Hematopoietic multipotent progenitor cell treated with erythropoietin and hydrocortisone succinate and interleukin-3 and kit ligand, for 4 days (in vitro differentiated cells): ENCODE results near the gene NRIP1.

Experiments used
- DNase-seq: peaks from one replicate; pipeline ENCODE4 v3.0.0-alpha.2; 2015

NRIP1 gene

DNA sequence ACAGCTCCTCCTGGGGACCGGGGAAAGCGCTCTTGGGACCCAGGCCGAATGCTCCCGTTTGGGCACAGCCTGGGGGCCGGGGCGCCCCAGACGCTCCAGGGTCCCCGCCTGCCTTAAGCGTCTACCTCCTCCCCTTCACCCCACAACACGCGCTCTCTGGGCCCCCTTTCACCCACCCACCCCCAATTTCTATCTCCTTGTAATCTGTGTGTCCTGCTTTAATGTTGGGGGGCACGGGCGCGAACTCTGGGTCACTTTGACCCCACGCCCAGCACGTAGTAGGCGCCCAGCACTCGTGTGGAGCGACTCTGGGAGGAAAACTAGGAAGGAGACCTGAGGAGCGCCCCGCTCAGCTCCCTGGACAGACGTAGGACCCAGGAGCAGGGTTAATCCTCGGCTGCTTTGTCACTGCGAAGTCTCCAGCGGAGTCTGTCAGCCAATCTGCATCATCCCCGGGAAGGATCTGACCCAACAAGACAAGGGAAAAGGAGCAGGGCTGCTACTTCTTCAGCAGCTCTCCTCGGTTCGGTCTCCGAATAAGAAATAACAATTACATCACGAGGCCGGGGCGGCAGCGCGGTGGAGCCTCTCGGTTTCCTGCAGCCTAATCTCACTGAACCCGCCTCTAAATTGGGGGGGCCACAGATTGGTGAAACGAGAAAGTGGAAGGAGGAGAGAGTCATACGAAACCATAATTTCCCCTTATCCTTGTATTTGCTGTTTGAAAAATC, 757 bp upstream of the NRIP1 start:
- DNase-seq, result peak; percentile 94

DNA sequence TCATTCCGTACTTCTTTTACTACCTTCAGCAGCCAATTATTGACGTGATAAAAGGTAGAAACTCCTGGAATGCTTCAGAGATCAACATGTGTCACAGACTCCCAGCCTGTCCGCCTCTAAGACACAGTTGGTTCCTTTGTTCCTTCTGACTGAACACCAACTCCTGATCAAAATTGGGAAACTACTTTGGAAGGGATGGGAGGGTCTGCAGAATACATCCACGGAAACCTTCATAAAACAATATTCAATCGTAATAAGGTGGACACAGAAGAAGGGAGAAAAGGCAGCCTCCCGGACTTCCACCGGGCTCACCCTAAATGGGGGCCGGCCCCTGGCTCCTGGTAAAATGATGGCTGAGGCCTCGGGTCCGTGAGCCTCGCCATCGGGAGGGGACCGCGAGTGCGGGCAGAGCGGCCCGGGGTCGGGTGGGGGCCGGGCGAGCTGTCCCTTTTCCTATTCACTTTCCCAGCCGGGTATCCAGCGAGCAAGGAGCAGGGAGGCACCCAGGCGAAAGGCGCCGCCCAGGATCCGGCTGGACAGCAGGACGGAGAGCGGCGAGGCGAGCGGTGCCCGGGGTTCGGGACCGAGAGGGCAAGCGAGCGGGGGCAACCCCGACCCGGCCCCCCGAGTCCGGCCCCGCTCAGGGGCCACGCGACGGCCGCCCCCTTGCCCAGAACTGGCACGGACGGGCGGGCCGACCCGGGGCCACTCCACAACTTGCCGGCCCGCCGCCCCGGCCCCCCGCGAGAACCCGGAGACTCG, 805 bp downstream of the NRIP1 start:
- no peak for DNase-seq

DNA sequence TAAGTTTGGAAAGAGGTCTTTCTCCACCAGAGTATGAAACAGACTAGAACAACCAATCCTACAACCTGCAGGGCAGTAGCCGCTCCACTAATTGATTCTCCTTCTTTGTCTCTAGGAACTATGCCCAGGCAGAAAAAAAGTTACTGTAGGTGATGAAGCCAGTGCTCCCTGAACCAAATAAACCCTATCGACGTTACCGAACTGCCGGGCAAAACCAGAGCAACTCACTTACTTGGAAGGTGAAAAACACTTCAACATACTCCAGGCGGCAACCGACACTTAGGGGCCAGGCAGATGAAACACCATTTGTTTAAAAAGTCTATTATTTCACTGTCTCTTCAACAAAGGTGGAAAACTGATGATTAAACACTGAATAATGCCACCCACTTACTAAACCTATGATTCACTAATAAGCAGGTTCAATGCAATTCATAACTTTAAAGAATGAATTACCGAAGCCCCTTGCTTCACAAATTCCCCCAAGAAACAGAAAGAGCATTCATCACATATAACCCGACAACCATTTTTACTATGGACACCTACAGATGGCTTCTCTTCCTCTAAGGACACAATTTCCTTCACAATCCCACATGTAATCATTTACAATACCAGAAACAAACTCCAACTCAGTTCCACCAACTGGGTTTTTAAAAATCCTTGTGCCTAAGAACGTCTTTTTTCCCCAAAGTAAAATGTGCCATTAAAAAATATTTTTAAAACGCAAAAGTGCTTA, 1.6 kb downstream of the NRIP1 start:
- peak; percentile 60 for DNase-seq

DNA sequence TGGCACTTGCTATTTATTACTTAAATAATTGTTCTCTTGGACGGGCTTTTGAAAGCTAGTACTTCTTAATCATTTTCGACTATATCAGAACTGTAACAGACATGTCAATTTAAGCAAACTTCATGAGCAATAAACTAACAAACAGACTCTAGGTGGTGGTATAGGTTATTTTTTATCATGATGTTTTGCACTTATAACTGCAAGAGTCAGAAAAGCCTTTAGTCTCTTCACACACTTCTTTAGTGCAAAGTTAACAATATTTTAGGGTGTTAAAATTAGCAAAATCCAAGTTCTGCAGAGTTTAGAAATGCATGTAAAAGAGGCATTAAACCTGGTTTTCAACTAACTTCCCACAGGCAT, 2.2 kb downstream of the NRIP1 start:
- peak; percentile 80 for DNase-seq

- DNase-seq, result peak; percentile 73
Observed at GRCh38 chr21:15061747-15062605, 2.8 kb downstream of the NRIP1 start.

DNA sequence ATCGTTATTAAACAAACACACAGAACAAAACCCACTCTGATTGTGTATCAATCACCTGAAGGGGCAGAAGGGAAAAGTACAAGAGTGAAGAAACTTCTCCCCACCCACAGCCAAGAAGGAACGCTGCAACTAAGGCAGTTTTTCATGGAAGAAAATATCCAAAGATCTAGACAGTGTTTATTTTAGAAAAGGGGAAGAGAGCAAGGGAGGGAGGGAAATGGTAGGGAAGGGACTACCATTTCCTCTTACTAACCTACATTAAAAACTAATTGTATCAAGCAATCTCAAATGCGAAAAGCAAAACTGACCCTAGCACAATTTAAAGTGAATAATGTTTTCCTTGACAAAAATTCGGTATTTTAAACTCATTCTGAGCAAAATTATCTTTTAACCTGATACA, 3.5 kb downstream of the NRIP1 start:
- no peak for DNase-seq

DNA sequence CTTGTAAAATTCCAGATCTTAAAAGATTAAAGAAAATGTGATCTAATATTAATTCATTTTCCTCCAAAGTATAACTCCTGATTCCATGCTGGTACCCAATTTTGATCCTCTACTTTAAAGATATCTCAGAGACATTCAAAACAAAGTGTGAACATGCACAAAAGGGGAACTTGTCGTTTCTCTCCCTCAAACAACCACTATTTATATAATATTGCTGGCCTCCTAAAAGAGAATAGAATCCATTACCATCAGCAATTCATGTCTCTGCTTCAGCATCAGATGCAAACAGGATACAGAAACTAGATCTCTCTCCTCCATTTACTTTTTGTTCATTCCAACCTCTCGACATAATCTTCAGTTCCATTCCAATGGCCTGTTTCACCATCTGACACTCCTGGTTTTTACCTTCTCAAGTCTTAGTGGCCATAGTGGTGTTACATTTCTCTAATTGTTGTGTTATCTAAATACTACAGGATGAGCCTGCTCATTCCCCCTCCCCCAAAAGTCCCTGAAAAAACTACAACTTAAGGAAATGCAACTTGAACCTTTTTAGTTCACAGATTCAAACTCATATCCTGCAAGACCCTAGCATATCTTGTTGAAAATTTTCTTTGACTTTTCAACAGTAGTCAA, 4.1 kb downstream of the NRIP1 start:
- DNase-seq, result peak; percentile 64

- no peak for DNase-seq
Observed at GRCh38 chr21:15059397-15059796, 5.4 kb downstream of the NRIP1 start.

DNA sequence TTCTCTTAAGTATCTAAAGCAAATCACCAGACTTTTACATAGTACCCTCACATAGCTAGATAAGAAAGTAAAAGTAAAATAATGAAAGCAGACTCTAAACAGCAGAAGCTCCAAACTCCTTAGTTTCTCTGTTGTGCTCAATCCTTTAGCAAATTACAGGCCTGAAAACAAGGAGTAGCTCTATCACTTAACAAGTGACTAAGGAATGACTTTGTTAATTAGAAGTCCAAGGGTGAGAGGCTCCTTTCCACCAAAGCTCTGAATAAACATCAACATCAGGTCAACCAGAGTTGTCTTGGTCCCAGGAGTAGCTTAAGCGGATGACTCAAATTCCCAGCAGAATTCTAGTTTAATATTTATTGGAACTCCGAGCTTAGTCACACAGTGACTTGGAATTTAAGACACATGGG, 5.9 kb downstream of the NRIP1 start:
- DNase-seq, result no peak

DNA sequence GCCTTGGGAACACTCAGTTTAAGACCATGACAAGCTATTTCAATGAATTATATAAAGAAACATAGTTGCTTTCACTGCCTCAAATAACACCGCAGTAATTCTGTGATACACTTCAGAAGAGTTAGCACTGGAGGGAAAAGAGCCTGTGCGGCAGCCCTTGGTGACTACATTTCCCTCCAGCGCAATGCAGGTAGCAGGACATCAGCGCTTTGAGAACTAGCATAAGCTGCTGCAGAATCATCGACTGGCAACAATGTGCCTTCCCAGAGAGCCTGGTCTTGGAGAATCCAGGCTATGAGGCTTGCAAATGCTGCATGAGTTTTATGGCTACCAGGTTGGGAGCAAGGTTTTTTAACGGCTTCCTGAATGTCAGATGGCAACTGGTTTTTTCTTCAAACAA, 7.5 kb downstream of the NRIP1 start:
- DNase-seq, result peak; percentile 50

DNA sequence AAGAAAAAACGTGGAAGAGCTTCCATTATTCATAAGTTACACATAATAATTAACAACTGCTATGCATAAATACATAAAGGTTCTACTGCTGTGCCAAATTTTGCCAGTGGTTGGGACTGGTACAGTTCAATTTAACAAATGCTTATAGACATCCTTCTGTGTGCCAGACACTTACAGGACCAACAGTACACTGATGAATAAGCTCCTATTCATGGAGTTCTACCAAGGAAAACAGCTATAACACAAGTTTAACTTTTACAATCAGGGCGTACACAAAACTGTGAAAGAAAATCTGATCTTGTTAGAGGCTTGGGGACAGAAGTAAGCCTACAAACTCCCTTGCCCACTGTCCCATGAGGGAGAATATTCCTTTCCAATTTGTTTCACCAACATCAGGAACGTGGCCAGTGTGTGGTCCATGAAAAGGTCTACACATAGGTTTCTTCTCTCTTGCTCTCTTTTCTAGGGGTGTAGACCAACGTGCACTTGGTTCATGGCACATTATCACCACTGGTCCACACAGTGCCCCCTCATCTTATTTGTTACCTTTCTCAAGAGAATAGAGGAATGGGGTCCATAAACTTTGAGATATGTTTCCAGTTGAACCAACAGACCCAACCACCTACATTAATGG, 10.1 kb downstream of the NRIP1 start:
- no peak for DNase-seq

DNA sequence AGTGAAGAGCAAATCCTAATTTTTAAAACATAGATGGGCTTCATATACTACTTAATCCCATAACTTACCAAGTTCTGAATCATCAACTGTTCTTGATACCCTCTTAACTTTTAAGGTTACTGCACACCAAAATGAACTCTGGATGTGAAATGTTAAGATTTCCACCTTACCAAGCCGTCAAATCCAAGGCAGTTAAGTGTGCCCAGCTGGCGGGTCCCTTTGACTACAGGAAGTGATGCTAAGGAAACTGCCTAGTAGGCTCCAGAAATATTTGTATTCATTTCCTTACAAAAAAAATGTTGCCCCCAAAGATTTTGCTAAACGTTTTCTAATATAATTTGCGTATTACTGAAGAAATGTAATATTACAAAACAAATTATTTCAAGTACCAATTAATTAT, 10.7 kb downstream of the NRIP1 start:
- DNase-seq, result peak; percentile 65

- DNase-seq, result no peak
Observed at GRCh38 chr21:15053500-15053899, 11.3 kb downstream of the NRIP1 start.

DNA sequence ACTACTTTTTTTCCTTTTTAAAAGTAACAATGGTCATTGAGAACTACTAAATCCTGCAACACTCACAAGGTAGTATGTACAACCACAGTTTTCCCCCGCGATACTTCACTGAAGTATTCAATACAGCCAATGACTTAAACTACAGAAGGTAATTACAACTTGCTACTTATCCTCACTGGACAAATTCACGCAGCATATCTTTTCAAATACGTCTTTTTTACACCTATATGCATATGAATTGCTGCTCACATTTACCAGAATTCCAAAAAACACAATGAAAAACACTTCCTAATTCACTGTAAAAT, 12.4 kb downstream of the NRIP1 start:
- DNase-seq, result no peak

- peak; percentile 51 for DNase-seq
Observed at GRCh38 chr21:15051644-15052458, 12.9 kb downstream of the NRIP1 start.

DNA sequence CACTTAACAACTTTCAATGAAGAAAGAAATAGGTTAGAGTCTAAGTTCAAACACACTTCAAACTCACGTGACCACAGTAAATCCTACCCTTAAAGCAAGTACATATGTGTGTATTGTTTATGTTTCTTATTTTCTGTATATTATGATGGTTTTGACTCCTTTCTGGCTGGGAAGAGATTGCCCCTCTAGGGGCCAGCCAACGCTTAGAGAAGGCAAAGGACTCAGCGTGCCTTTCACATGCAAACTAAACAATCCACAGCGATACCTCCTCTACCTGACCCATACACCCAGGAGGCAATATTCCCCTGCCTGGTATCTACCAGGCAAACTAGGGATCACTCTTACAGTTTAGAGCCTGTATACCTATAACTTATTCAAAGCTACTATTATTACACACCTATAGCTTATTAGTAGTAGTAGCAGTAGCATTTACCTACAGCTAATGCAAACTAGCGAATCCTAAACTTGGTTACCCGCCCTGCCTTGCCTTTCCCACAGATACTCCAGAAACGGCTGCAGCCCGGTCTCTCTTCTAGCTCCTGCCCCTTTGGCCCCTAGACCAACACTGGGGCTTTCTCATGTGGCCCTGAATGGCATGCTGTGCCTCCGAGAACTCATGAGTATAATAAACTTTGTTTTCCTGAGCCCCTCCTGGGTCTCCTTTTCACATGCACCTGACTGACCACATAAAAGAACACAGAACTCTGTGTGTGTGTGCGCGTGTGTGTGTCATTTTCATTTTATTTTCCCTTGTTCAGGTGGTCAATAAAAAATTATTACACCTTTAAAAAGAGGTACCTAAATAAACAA, 14.0 kb downstream of the NRIP1 start:
- DNase-seq, result no peak

DNA sequence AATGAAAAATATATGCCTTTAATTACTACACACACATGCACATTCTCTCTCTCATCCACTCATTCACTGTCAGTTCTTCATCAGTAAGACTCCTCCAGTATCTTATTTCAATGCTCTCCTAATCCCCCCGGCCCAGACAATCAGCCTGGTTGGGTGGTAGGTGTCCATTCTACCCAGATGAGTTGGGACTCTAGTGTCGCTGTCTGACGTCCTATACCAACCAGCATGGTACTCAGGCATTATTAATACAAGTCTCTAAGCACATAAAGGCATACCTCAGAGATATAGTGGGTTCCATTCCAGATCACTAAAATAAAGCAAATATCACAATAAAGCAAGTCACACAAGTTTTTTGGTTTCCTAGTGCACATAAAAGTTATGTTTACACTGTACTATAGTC, 19.8 kb downstream of the NRIP1 start:
- no peak for DNase-seq

DNA sequence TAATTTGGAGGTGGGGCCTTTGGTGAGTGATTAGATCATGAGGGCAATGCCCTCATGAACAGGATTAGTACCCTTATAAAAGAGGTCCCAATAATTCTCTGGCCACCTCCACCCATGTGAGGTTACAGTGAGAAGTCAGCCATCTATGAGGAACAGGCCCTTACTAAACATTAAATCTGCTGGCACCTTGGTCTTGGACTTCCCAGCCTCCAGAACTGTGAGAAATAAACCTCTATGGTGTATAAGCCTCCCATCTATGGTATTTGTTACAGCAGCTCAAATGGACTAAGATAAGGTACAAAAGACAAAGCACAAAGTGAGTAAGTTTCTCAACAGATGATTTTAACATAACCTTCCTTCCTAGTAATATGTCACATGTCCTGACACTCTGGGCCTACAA, 22.3 kb downstream of the NRIP1 start:
- DNase-seq, result no peak

DNA sequence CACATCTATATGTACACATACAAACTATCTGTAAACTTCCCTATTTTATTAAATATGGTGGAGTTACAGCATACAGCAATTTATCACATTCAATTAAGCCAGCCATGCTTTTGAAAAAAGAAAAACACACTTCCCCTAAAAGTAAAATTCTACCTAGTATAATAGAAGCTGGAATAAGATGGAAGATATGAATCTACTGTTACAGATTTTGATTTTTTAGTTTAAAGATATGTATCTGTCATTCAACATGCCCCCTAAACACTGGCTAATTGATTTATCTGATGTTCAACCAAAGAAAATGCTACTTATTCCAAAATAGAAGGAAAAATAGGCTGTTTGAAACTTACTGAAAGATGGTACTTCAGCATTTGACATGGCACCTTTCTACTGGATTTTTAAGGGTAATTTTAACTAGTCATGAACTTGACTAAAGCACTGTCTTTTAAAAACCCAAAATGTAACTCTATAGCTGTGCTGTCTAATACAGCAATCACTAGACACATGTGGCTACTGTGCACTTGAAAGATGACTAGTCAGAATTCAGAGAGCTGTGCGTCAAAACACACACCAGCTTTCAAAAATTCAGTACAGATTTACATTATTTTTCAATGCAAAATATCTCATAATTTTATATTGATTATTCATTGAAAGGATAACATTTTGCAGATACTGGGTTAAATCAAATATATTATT, 25.0 kb downstream of the NRIP1 start:
- no peak for DNase-seq

GRCh38 chr21:15037900-15038293, 26.9 kb downstream of the NRIP1 start:
- no peak for DNase-seq
